HPDE6-E6E7 (cell line): ENCODE results near the gene MREG.
"Not testable (repeated sequence)": the region's sequence is repeated elsewhere in the genome, so short reads cannot be mapped to it uniquely, and the experiment has no call there.

Source experiments
- DNase-seq: peaks from one replicate; pipeline ENCODE4 v3.0.0; 2011; ENCODE audit warnings: missing footprints; ENCODE audit errors: extremely low spot score

Gene MREG

DNA sequence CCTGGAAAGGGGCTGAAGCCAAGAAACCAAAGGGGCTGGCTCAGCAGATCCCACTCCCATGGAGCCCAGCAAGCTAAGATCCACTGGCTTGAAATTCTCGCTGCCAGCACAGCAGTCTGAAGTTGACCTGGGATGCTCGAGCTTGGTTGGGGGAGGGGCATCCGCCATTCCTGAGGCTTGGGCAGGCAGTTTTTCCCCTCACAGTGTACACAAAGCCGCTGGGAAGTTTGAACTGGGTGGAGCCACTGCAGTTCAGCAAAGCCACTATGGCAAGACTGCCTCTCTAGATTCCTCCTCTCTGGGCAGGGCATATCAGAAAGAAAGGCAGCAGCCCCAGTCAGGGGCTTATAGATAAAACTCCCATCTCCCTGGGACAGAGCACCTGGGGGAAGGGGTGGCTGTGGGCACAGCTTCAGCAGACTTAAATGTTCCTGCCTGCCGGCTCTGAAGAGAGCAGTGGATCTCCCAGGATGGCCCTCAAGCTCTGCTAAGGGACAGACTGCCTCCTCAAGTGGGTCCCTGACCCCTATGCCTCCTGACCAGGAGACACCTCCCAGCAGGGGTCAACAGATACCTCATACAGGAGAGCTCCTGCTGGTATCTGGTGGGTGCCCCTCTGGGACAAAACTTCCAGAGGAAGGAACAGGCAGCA, 24.7 kb downstream of the MREG start:
- not testable (repeated sequence) for DNase-seq

- no peak for DNase-seq
Observed at GRCh38 chr2:215985257-215985656, 28.1 kb downstream of the MREG start.

- no peak for DNase-seq
Observed at GRCh38 chr2:215984661-215985060, 28.7 kb downstream of the MREG start.

GRCh38 chr2:215983581-215984351, 29.6 kb downstream of the MREG start:
- no peak for DNase-seq

DNA sequence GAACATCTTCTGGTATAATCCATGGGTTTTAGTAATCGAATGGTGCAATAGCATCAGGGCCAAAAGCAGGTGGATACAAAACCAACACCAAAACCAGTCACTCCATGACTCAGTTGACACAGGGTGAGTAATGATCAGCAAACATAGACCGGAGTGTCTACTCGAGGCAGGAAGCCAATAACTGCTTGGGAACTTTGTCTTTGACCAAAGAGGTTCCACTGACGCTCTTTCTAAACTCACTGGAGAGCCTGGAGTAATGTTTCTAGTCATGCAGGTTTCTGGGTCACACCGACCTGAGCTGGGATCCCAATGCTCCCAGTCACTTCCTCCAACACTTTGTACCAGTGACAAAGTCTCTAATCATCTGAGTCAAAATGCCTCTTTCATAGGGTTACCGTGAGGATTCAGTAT, 30.9 kb downstream of the MREG start:
- DNase-seq, result peak; percentile 96

- DNase-seq, result no peak
Observed at GRCh38 chr2:215981115-215981514, 32.2 kb downstream of the MREG start.

DNA sequence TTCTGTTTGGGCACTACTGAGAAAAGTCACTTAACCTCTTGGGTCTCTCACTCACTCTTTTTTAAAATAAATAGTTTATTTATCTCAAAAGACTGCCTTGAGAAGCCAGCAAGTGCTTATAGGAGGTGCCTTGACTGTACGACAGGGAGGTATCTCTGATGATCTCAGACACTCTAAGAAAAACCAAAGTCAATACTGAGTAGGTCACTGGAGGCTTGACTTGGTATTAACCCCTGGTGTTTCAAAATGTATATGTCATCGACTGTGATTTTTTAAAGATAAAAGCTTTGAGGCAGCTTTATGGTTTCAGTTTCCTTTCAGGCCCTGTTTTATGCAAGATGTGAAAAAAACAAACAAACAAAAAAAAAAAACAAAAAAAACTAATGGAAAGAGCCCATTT, 33.7 kb downstream of the MREG start:
- DNase-seq, result no peak

DNA sequence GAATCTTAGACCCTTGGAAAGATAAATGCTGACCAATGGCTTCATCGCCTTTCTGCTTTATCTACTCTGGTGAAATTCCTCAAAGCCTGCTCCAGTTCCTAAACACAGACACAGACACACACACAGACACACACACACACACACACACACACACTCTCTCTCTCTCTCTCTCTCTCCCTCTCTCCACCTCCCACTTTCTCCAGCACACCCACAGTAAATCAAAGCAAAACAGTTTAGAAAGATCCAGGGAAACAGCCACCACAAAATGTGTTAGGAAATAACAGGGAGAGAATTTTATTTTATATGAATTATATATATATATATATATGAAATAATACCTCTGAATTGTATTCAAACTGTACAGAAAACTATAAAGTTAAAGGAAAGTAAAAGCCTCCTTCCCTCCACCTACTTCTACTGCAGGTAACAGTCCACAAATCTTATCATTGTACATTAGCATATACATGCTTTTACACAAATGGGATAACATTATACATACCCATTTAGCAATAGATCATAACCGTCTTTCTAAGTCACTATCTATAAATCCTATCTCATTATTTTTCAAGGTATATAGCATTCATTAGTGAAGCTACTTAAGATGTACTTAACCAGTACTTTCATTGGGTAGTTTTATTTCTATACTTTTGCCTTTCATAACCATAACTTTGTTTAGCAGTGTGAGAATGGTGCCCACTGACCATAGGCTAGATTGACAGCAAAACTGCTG, 38.5 kb downstream of the MREG start:
- DNase-seq, result no peak

DNA sequence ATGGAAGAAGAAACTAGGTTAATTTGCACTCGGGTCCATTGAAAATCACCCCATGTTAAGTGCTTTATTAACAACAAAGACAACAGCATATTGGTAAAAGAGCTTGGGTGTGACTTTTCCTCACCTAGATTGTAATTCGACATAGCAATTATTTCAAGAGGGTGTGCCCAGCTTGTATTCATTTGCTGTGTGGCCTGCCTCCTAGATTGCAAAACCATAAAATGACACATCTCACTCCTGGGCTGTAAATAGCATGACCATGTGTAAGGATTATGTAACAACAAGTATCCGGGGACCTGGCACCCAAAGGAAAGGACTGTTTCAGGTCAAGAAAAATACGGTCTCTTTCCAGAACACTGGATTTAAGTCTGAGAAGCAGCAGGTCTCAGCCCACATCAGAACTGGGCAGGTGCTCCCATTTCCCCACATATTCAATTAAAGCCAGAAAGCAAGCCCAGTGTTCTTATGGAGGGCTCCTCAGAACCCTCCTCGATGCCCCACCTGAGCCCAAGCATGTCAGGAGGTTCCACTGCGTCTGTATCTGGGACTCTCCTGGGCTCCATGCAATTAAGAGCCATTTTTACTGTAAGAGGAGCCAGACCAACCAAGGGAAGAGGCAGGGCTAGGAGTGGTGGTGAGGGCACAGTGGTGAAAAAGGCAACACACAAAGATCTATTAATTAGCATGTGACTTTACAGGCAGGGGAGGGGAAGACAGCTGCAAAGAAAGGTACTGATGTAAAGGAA, 39.2 kb downstream of the MREG start:
- DNase-seq, result peak; percentile 70

DNA sequence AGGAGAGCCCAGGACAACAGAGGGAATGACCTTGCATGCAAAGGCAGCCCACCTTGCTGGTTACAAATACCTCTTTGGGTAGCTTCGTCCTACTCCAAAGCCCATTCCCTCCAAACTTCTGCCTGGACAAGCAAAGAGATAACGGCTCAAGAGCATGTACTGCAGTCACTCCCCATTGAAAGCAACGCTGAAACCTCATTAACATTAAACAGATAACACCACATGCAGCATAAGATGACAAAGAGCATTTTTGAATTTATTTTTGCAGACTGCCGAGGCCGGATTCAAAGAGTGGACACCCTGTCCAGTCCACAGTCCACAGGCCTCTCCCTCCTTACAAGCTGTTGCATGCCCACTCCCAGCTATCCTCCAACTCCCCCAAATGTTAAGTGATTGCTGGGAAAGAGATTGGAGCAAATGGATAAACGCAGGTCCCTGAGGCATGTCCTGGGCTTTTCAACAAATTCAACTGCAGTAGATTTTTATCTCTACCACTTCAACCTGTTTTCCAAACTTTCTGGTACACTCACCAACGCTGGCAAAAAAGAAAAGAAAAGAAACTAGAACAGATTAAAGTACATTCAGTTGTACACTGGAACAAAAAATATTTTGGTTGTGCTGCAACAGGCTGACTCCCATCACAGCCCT, 40.1 kb downstream of the MREG start:
- DNase-seq, result no peak

GRCh38 chr2:215971671-215972070, 41.7 kb downstream of the MREG start:
- DNase-seq, result no peak

DNA sequence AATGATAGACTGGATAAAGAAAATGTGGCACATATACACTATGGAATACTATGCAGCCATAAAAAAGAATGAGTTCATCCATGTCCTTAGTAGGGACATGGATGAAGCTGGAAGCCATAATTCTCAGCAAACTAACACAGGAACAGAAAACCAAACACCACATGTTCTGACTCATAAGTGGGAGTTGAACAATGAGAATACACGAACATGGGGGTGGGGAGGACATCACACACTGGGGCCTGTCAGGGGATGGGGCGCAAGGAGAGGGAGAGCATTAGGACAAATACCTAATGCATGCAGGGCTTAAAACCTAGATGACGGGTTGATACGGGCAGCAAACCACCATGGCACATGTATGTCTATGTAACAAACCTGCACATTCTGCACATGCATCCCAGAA, 42.5 kb downstream of the MREG start:
- DNase-seq, result not testable (repeated sequence)

- no peak for DNase-seq
Observed at GRCh38 chr2:215970425-215970824, 42.9 kb downstream of the MREG start.

DNA sequence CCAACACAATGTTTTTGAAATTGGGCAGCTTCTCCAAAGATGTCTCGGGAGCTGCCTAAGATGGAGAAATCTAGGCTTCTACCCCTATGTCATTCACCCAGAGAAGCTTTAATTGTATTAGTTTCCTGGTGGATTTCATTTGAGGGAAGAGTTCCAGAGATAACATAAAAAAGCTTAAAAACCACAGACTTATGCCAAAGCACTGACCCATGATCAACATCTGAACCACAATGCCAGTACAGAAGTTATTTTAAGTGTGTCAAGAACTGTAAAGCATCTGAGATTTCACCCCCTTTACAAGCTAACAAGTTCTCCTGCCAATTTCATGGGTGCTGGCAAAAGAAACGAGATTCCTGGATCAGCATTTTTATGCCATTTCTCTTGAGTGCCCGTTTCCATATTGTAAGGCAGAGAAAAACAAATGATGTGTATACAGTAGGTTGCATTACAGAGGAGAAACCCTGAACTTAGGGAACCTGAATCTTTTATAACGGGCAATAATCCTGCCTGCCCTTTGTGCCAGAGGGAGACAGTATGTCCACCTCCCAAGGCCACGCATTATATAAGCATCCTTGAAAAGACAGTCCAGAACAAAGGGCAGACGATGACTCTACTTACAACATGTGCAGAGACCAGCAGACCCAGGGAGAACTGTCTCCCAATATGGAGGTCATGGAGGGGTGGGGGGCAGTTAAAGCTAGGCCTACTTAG, 44.1 kb downstream of the MREG start:
- DNase-seq, result no peak

- DNase-seq, result no peak
Observed at GRCh38 chr2:215968499-215968898, 44.9 kb downstream of the MREG start.

- DNase-seq, result no peak
Observed at GRCh38 chr2:215967590-215968378, 45.6 kb downstream of the MREG start.

- DNase-seq, result peak; percentile 19
Observed at GRCh38 chr2:215966951-215967350, 46.4 kb downstream of the MREG start.

DNA sequence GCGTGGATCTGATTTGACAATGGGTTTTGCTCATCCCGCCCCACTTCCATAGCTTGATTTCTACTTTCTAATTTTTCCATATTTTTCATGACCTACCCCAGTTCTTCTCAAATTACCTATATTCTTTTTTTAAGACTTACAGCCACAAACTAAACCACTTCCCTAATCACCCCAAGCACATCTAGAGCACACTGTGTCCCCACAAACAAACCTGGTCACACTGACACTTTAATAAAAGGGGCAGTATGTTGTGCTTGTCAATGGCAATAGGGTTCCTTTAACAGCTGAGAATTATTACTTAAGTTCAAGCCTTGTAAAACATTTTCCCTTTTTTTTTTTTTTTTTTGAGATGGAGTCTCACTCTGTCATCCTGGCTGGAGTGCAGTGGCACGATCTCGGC, 47.1 kb downstream of the MREG start:
- no peak for DNase-seq

- no peak for DNase-seq
Observed at GRCh38 chr2:215965532-215966165, 47.7 kb downstream of the MREG start.

GRCh38 chr2:215961981-215962380, 51.4 kb downstream of the MREG start:
- no peak for DNase-seq
